A549 (cell line): ENCODE results near the gene SAPCD1.

ENCODE experiments used
- BHLHE40 ChIP-seq: IDR thresholded peaks from 2 replicates; pipeline ENCODE4 v1.6.1; 2012; ENCODE audit warnings: low read depth, low read length, inconsistent platforms
- CHD2 ChIP-seq: fragments of 150-350 bp; IDR thresholded peaks from 2 replicates; pipeline ENCODE4 v1.6.1; 2014; ENCODE audit warnings: low read length; ENCODE audit not compliant: partially characterized antibody
- KDM1A ChIP-seq: fragments of 200-600 bp; sonication (generic); IDR thresholded peaks from 2 replicates; pipeline ENCODE4 v1.6.1; 2016; ENCODE audit warnings: low read depth, mild to moderate bottlenecking
- MAZ ChIP-seq: fragments of 150-350 bp; IDR thresholded peaks from 2 replicates; pipeline ENCODE4 v1.6.1; 2014; ENCODE audit warnings: antibody characterized with exemption, low read depth, low read length, borderline replicate concordance
- MYC ChIP-seq: IDR thresholded peaks from 2 replicates; pipeline ENCODE4 v1.6.1; 2012; ENCODE audit warnings: mild to moderate bottlenecking, inconsistent platforms, low read length, improper control_type of control experiment, borderline replicate concordance
- POLR2A ChIP-seq: IDR thresholded peaks from 2 replicates; pipeline ENCODE4 v1.6.1; 2012; ENCODE audit warnings: mild to moderate bottlenecking, low read length
- RAD21 ChIP-seq, 2 experiments: fragments of >200 bp in 1 of 2; sonication (Bioruptor Twin) in 1 of 2; formaldehyde crosslinking in 1 of 2; IDR thresholded peaks in 1 of 2; conservative IDR thresholded peaks in 1 of 2; 2 replicates in 1 of 2; 3 replicates in 1 of 2; pipeline ENCODE4 v1.6.1; 2012 to 2018; ENCODE audit warnings: inconsistent platforms in 1 of 2
- ZC3H11A ChIP-seq: fragments of 450-650 bp; IDR thresholded peaks from 2 replicates; pipeline ENCODE4 v1.6.1; 2014; ENCODE audit warnings: antibody characterized with exemption, mild to moderate bottlenecking
- TF ChIP-seq, protein P1 (sequence below): fragments of >200 bp; sonication (Bioruptor Twin); formaldehyde crosslinking; IDR thresholded peaks from 3 replicates; pipeline ENCODE4 v1.5.1; 2016
- TF ChIP-seq, protein P2 (sequence below): fragments of 250-450 bp; sonication (Bioruptor Pico); IDR thresholded peaks from 2 replicates; pipeline ENCODE4 v1.5.0; 2021; ENCODE audit warnings: mild to moderate bottlenecking, moderate library complexity, borderline replicate concordance
- TF ChIP-seq, protein P3 (sequence below): fragments of 200-600 bp; sonication (generic); IDR thresholded peaks from 2 replicates; pipeline ENCODE4 v1.6.1; 2016; ENCODE audit warnings: antibody characterized with exemption, mild to moderate bottlenecking, moderate library complexity
- TF ChIP-seq, protein P4 (sequence below): fragments of 450-650 bp; IDR thresholded peaks from 2 replicates; pipeline ENCODE4 v1.6.1; 2014; ENCODE audit warnings: antibody characterized with exemption
- TF ChIP-seq, protein P5 (sequence below): IDR thresholded peaks from 2 replicates; pipeline ENCODE4 v1.6.1; 2012; ENCODE audit warnings: low read depth, borderline replicate concordance

DNA sequence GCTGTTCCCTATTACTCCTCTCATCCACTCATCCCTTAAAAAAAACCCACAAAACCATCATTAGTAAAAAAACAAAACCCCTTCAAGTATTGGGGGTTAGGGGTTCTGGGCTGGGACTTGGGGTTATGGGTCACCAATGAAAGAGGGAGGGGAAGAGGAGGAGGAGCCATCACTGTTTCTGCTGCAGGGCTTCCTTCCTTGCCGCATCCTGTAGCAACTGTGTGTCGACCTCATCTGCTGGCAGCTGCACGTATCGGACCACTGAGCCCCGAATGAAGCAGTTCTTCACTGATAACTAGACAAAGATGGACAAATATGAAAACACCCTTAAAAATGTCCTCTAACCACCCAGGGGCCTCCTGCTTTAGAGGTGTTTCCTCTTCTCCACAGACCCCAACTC, 35.1 kb downstream of the SAPCD1 start:
- TF ChIP-seq, protein P1, sequence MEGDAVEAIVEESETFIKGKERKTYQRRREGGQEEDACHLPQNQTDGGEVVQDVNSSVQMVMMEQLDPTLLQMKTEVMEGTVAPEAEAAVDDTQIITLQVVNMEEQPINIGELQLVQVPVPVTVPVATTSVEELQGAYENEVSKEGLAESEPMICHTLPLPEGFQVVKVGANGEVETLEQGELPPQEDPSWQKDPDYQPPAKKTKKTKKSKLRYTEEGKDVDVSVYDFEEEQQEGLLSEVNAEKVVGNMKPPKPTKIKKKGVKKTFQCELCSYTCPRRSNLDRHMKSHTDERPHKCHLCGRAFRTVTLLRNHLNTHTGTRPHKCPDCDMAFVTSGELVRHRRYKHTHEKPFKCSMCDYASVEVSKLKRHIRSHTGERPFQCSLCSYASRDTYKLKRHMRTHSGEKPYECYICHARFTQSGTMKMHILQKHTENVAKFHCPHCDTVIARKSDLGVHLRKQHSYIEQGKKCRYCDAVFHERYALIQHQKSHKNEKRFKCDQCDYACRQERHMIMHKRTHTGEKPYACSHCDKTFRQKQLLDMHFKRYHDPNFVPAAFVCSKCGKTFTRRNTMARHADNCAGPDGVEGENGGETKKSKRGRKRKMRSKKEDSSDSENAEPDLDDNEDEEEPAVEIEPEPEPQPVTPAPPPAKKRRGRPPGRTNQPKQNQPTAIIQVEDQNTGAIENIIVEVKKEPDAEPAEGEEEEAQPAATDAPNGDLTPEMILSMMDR: no peak
- TF ChIP-seq POLR2A (no peak), RAD21 (conservative IDR thresholded peaks at IDR 0.05 in 1 of 2, IDR thresholded peaks at IDR 0.05 in 1 of 2) (no peak), MAZ (no peak), BHLHE40 (no peak), MYC (no peak), KDM1A (no peak), ZC3H11A (no peak), CHD2 (no peak)
- TF ChIP-seq, protein P2, sequence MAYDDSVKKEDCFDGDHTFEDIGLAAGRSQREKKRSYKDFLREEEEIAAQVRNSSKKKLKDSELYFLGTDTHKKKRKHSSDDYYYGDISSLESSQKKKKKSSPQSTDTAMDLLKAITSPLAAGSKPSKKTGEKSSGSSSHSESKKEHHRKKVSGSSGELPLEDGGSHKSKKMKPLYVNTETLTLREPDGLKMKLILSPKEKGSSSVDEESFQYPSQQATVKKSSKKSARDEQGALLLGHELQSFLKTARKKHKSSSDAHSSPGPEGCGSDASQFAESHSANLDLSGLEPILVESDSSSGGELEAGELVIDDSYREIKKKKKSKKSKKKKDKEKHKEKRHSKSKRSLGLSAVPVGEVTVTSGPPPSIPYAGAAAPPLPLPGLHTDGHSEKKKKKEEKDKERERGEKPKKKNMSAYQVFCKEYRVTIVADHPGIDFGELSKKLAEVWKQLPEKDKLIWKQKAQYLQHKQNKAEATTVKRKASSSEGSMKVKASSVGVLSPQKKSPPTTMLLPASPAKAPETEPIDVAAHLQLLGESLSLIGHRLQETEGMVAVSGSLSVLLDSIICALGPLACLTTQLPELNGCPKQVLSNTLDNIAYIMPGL (CRISPR knock-in tag): no peak
- TF ChIP-seq, protein P3, sequence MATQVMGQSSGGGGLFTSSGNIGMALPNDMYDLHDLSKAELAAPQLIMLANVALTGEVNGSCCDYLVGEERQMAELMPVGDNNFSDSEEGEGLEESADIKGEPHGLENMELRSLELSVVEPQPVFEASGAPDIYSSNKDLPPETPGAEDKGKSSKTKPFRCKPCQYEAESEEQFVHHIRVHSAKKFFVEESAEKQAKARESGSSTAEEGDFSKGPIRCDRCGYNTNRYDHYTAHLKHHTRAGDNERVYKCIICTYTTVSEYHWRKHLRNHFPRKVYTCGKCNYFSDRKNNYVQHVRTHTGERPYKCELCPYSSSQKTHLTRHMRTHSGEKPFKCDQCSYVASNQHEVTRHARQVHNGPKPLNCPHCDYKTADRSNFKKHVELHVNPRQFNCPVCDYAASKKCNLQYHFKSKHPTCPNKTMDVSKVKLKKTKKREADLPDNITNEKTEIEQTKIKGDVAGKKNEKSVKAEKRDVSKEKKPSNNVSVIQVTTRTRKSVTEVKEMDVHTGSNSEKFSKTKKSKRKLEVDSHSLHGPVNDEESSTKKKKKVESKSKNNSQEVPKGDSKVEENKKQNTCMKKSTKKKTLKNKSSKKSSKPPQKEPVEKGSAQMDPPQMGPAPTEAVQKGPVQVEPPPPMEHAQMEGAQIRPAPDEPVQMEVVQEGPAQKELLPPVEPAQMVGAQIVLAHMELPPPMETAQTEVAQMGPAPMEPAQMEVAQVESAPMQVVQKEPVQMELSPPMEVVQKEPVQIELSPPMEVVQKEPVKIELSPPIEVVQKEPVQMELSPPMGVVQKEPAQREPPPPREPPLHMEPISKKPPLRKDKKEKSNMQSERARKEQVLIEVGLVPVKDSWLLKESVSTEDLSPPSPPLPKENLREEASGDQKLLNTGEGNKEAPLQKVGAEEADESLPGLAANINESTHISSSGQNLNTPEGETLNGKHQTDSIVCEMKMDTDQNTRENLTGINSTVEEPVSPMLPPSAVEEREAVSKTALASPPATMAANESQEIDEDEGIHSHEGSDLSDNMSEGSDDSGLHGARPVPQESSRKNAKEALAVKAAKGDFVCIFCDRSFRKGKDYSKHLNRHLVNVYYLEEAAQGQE: no peak
- TF ChIP-seq, protein P4, sequence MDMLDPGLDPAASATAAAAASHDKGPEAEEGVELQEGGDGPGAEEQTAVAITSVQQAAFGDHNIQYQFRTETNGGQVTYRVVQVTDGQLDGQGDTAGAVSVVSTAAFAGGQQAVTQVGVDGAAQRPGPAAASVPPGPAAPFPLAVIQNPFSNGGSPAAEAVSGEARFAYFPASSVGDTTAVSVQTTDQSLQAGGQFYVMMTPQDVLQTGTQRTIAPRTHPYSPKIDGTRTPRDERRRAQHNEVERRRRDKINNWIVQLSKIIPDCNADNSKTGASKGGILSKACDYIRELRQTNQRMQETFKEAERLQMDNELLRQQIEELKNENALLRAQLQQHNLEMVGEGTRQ: no peak
- TF ChIP-seq, protein P5, sequence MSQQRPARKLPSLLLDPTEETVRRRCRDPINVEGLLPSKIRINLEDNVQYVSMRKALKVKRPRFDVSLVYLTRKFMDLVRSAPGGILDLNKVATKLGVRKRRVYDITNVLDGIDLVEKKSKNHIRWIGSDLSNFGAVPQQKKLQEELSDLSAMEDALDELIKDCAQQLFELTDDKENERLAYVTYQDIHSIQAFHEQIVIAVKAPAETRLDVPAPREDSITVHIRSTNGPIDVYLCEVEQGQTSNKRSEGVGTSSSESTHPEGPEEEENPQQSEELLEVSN: no peak
